ENCODE measurements around the gene UROC1.

GRCh38 chr3:126510308-126510910 lies 7.2 kb downstream of the UROC1 start:
- TF ChIP-seq EZH2 (IDR thresholded peaks at IDR 0.05) (no peak), CTCF (IDR thresholded peaks at IDR 0.05 in 2 of 3, conservative IDR thresholded peaks at IDR 0.05 in 1 of 3; ENCODE audit: borderline replicate concordance in 1 of 3, insufficient read depth in 1 of 3, low read depth in 2 of 3, low read length in 2 of 3) (no peak), POLR2A (IDR thresholded peaks at IDR 0.05; ENCODE audit: borderline replicate concordance, extremely low read depth, insufficient read depth, insufficient read length) (no peak), EZH2phosphoT487 (IDR thresholded peaks at IDR 0.05; ENCODE audit: borderline replicate concordance) (no peak), YY1 (IDR thresholded peaks at IDR 0.05; ENCODE audit: extremely low read depth, insufficient replicate concordance, low read depth, low read length) (no peak), EGR1 (IDR thresholded peaks at IDR 0.05; ENCODE audit: low read depth) (no peak), JUND (IDR thresholded peaks at IDR 0.05) (no peak), SIN3A (IDR thresholded peaks at IDR 0.05; ENCODE audit: low read depth) (no peak), CEBPB (IDR thresholded peaks at IDR 0.05; ENCODE audit: low read depth) (no peak), POLR2AphosphoS5 (IDR thresholded peaks at IDR 0.05; ENCODE audit: low read depth, low read length) (no peak)

All from HCT116 (cell line).